Measurements from ENCODE around the gene C6orf120.

C6orf120 gene

GRCh38 chr6:169738204-169738975, 36.5 kb downstream of the C6orf120 start:
- TF ChIP-seq SPI1 (IDR thresholded peaks at IDR 0.05; ENCODE audit: low read depth, low read length) (no peak), TAF1 (IDR thresholded peaks at IDR 0.05; ENCODE audit: low read depth, low read length) (no peak), POLR2A (IDR thresholded peaks at IDR 0.05; ENCODE audit: low read depth, low read length) (no peak), PAX5 (IDR thresholded peaks at IDR 0.05; ENCODE audit: insufficient read depth, low read length, severe bottlenecking) (no peak)
- no peak for DNase-seq (ENCODE audit: insufficient read length, low spot score)
- no peak for FAIRE-seq

GRCh38 chr6:169738976-169739529, 37.1 kb downstream of the C6orf120 start:
- TF ChIP-seq TAF1 (IDR thresholded peaks at IDR 0.05; ENCODE audit: low read depth, low read length): no peak
- no peak for TF ChIP-seq POU2F2 (IDR thresholded peaks at IDR 0.05; ENCODE audit: low read depth, low read length)
- TF ChIP-seq POLR2AphosphoS5 (IDR thresholded peaks at IDR 0.05; ENCODE audit: low read depth, low read length): no peak
- no peak for TF ChIP-seq PAX5 (IDR thresholded peaks at IDR 0.05; ENCODE audit: insufficient read depth, low read length, severe bottlenecking)
- TF ChIP-seq SPI1 (IDR thresholded peaks at IDR 0.05; ENCODE audit: low read depth, low read length): no peak
- TF ChIP-seq POLR2A (IDR thresholded peaks at IDR 0.05; ENCODE audit: low read depth, low read length): no peak
- FAIRE-seq: no peak
- DNase-seq (ENCODE audit: insufficient read length, low spot score): no peak

- FAIRE-seq (no peak), DNase-seq (ENCODE audit: insufficient read length, low spot score) (no peak)
- TF ChIP-seq TAF1 (IDR thresholded peaks at IDR 0.05; ENCODE audit: low read depth, low read length) (no peak), SPI1 (IDR thresholded peaks at IDR 0.05; ENCODE audit: low read depth, low read length) (no peak), POLR2A (IDR thresholded peaks at IDR 0.05; ENCODE audit: low read depth, low read length) (no peak), PAX5 (IDR thresholded peaks at IDR 0.05; ENCODE audit: insufficient read depth, low read length, severe bottlenecking) (no peak), POU2F2 (IDR thresholded peaks at IDR 0.05; ENCODE audit: low read depth, low read length) (no peak)
Observed at GRCh38 chr6:169741344-169741743, 39.4 kb downstream of the C6orf120 start.

- no peak for FAIRE-seq
- TF ChIP-seq POU2F2 (IDR thresholded peaks at IDR 0.05; ENCODE audit: low read depth, low read length) (no peak), TAF1 (IDR thresholded peaks at IDR 0.05; ENCODE audit: low read depth, low read length) (no peak), POLR2AphosphoS5 (IDR thresholded peaks at IDR 0.05; ENCODE audit: low read depth, low read length) (no peak), PAX5 (IDR thresholded peaks at IDR 0.05; ENCODE audit: insufficient read depth, low read length, severe bottlenecking) (no peak), POLR2A (IDR thresholded peaks at IDR 0.05; ENCODE audit: low read depth, low read length) (no peak), SPI1 (IDR thresholded peaks at IDR 0.05; ENCODE audit: low read depth, low read length) (no peak)
- DNase-seq (ENCODE audit: insufficient read length, low spot score): no peak
Observed at GRCh38 chr6:169745405-169745804, 43.5 kb downstream of the C6orf120 start.

- FAIRE-seq: no peak
- DNase-seq (ENCODE audit: insufficient read length, low spot score): no peak
- no peak for TF ChIP-seq TAF1 (IDR thresholded peaks at IDR 0.05; ENCODE audit: low read depth, low read length)
Observed at GRCh38 chr6:169746556-169746955, 44.6 kb downstream of the C6orf120 start.

- DNase-seq (ENCODE audit: insufficient read length, low spot score): peak; percentile 85
- TF ChIP-seq TAF1 (IDR thresholded peaks at IDR 0.05; ENCODE audit: low read depth, low read length) (peak; percentile 87), POU2F2 (IDR thresholded peaks at IDR 0.05; ENCODE audit: low read depth, low read length) (peak; percentile 45; the same call in 1 of the 2 replicates), POLR2AphosphoS5 (IDR thresholded peaks at IDR 0.05; ENCODE audit: low read depth, low read length) (peak; percentile 91), POLR2A (IDR thresholded peaks at IDR 0.05; ENCODE audit: low read depth, low read length) (peak; percentile 94), PAX5 (IDR thresholded peaks at IDR 0.05; ENCODE audit: insufficient read depth, low read length, severe bottlenecking) (peak; percentile 13), SPI1 (IDR thresholded peaks at IDR 0.05; ENCODE audit: low read depth, low read length) (peak; percentile 83)
- peak; percentile 98 for FAIRE-seq
Observed at GRCh38 chr6:169751242-169752073, 49.5 kb downstream of the C6orf120 start, which contains the start of the genes DYNLT2 and ERMARD. Gene DYNLT2, minus strand, starts transcription at chr6:169751572. Its CDS starts 114 bp downstream, at chr6:169751458. Gene ERMARD, plus strand, starts transcription at chr6:169751622. Its CDS starts 36 bp downstream, at chr6:169751658.

GRCh38 chr6:169752074-169752623, 50.2 kb downstream of the C6orf120 start:
- FAIRE-seq: no peak
- DNase-seq (ENCODE audit: insufficient read length, low spot score): no peak
- TF ChIP-seq POLR2AphosphoS5 (IDR thresholded peaks at IDR 0.05; ENCODE audit: low read depth, low read length) (no peak), POLR2A (IDR thresholded peaks at IDR 0.05; ENCODE audit: low read depth, low read length) (no peak; the same call in 1 of the 2 replicates), PAX5 (IDR thresholded peaks at IDR 0.05; ENCODE audit: insufficient read depth, low read length, severe bottlenecking) (no peak), TAF1 (IDR thresholded peaks at IDR 0.05; ENCODE audit: low read depth, low read length) (no peak), POU2F2 (IDR thresholded peaks at IDR 0.05; ENCODE audit: low read depth, low read length) (no peak), SPI1 (IDR thresholded peaks at IDR 0.05; ENCODE audit: low read depth, low read length) (no peak)

Measured in GM12891 (cell line).